GM23248 (cell line): ENCODE measurements around the gene RBKS. TPM values are rescaled to one million over a fixed set of nuclear protein-coding genes. Genes with fewer than 3 reads are reported as not detected.
A peak's percentile ranks its signal among the peaks of the same experiment; 100 is the strongest.

Experiments used
- DNase-seq: peaks from one replicate; pipeline ENCODE4 v3.0.0-alpha.2; 2015
- H2AFZ ChIP-seq: fragments of 200-600 bp; sonication (generic); 2 replicates; pipeline ENCODE4 v1.6.1; 2016; ENCODE audit warnings: antibody characterized with exemption
- H3F3A ChIP-seq: fragments of 200-600 bp; sonication (generic); 2 replicates; pipeline ENCODE4 v1.6.1; 2016; ENCODE audit warnings: mild to moderate bottlenecking, antibody characterized with exemption, mixed run types; ENCODE audit not compliant: insufficient read depth
- H3K27ac ChIP-seq: fragments of 200-600 bp; sonication (generic); 2 replicates; pipeline ENCODE4 v1.5.1; 2016; ENCODE audit warnings: mild to moderate bottlenecking
- H3K27me3 ChIP-seq: fragments of 200-600 bp; sonication (generic); replicated peaks from 2 replicates; pipeline ENCODE4 v1.6.1; 2016; ENCODE audit warnings: mild to moderate bottlenecking; ENCODE audit not compliant: insufficient read depth
- H3K36me3 ChIP-seq: fragments of 200-600 bp; sonication (generic); 2 replicates; pipeline ENCODE4 v1.6.1; 2016; ENCODE audit warnings: low read depth, mild to moderate bottlenecking
- H3K4me1 ChIP-seq: fragments of 200-600 bp; sonication (generic); 2 replicates; pipeline ENCODE4 v1.6.1; 2016; ENCODE audit warnings: mild to moderate bottlenecking; ENCODE audit not compliant: insufficient read depth
- H3K4me2 ChIP-seq: fragments of 200-600 bp; sonication (generic); one replicate; pipeline ENCODE4 v1.6.1; 2016; ENCODE audit warnings: mild to moderate bottlenecking; ENCODE audit not compliant: unreplicated experiment
- H3K4me3 ChIP-seq: fragments of 200-600 bp; sonication (generic); 2 replicates; pipeline ENCODE4 v1.5.1; 2016; ENCODE audit warnings: mild to moderate bottlenecking
- H3K79me2 ChIP-seq: fragments of 200-600 bp; sonication (generic); 2 replicates; pipeline ENCODE4 v1.6.1; 2016; ENCODE audit warnings: mild to moderate bottlenecking; ENCODE audit not compliant: insufficient read depth
- H3K9ac ChIP-seq: fragments of 200-600 bp; sonication (generic); 2 replicates; pipeline ENCODE4 v1.6.1; 2016; ENCODE audit warnings: mild to moderate bottlenecking
- H3K9me2 ChIP-seq: fragments of 200-600 bp; sonication (generic); 2 replicates; pipeline ENCODE4 v1.6.1; 2016; ENCODE audit warnings: mixed run types, mild to moderate bottlenecking, moderate library complexity; ENCODE audit not compliant: insufficient read depth
- H3K9me3 ChIP-seq: fragments of 200-600 bp; sonication (generic); one replicate; pipeline ENCODE4 v1.6.1; 2017; ENCODE audit warnings: low read depth
- H4K20me1 ChIP-seq: fragments of 200-600 bp; sonication (generic); 2 replicates; pipeline ENCODE4 v1.6.0; 2016; ENCODE audit not compliant: insufficient read depth
- EZH2 ChIP-seq: fragments of 200-600 bp; sonication (generic); IDR thresholded peaks from 2 replicates; pipeline ENCODE4 v1.6.1; 2018; ENCODE audit warnings: antibody characterized with exemption, mild to moderate bottlenecking; ENCODE audit not compliant: insufficient read depth, poor library complexity, severe bottlenecking
- EZH2phosphoT487 ChIP-seq: fragments of 200-600 bp; sonication (generic); IDR thresholded peaks from 2 replicates; pipeline ENCODE4 v1.6.1; 2018; ENCODE audit warnings: antibody characterized with exemption, moderate library complexity, mild to moderate bottlenecking, low read depth; ENCODE audit not compliant: insufficient read depth
- WGBS, 2 experiments: methylation state at CpG; one replicate each; pipeline ENCODE4 v1.1.6; 2015 to 2017; ENCODE audit warnings: low lambda C conversion rate in 2 of 2, low coverage in 1 of 2; ENCODE audit errors: missing lambda C conversion rate in 2 of 2; 5-methylcytosine and 5-hydroxymethylcytosine counted together
- in situ Hi-C: fragments of 300-500 bp; cut with MboI; formaldehyde crosslinking; loops from 2 replicates; pipeline ENCODE4 v1.15.0; 2020
- polyA plus RNA-seq: library from polyadenylated mRNA; unstranded; fragments of >200 nt; fragmentation: Nextera tagmentation; extraction: Ambion mirVana; gene quantifications from 2 replicates; pipeline ENCODE4 v1.2.1, GENCODE V29; 2016
- total RNA-seq: library from RNA; depleted of rRNA; stranded (reverse); fragments of >200 nt; shearing (Covaris generic); gene quantifications from 2 replicates; pipeline ENCODE4 v1.2.3, GENCODE V29; 2014

Gene RBKS
- total and polyA plus RNA-seq, 2 experiments from 2014 or later: 2.8 to 3.6 TPM

DNA sequence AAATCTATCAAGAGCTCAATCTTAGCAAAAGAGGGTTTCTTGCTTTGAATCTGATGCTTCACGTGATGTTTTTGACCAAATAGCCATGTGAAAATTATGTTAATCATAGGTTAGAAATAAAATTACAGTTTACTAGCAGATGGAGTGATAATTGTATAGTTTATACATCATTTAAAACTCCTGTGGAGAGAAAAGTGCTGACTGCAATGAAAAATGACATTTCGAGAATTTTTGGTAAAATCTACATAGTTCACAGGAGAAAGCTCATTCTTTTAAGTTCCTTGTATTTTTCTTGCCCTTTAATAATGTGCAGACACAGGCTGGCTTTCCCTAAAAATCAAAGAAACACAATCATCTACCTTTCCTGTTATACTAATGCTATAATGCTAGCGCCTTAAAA lies 33.2 kb downstream of the RBKS start:
- in situ Hi-C loops: no loop called here

DNA sequence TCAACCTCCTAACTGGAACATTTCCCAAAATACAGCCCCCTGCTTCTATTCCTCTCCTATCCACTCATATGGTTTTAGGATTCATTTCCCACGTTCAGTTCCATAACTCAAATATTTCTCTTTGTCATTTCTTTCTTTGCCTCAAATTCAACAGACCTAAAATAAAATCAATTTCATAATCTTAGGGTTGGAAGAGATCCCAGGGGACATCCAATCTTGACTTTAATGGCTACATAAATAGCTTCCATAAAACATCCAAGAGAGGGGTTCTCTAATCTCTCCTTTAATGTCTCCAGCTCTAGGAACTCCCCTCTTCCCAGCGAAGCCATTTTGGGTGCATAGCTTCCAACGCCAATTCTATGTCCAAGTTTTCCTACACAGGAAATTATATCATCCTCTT lies 33.8 kb downstream of the RBKS start:
- no peaks in the 10 kb centered on the region for H4K20me1 ChIP-seq
- H3K27me3 ChIP-seq: no peaks in the 10 kb centered on the region
- H3K4me2 ChIP-seq: no peak overlapping the region
- no peak overlapping the region for H3K27ac ChIP-seq
- H3K9me3 ChIP-seq: no peaks in the 10 kb centered on the region
- WGBS, 2 experiments: 50 to 61% methylated on average over 3 of the region's 3 CpGs
- in situ Hi-C loops: no loop called here
- peaks cover 40% of the 10 kb centered on the region for H3K4me1 ChIP-seq
- H3K4me3 ChIP-seq: no peak overlapping the region
- no peak for DNase-seq
- TF ChIP-seq EZH2phosphoT487: no peak
- TF ChIP-seq EZH2: no peak
- H3K9ac ChIP-seq: no peak overlapping the region
- H3K79me2 ChIP-seq: no peaks in the 10 kb centered on the region
- H3K36me3 ChIP-seq: no peaks in the 10 kb centered on the region
- H2AFZ ChIP-seq: no peak overlapping the region
- H3F3A ChIP-seq: peaks cover 43% of the 10 kb centered on the region
- H3K9me2 ChIP-seq: no peaks in the 10 kb centered on the region

More for the DNA sequence above, 33.2 kb downstream of the RBKS start:
- Histone ChIP-seq H3K4me1 (peaks cover 40% of the 10 kb centered on the region), H3K9me3 (no peaks in the 10 kb centered on the region), H2AFZ (no peak overlapping the region), H3K4me2 (no peak overlapping the region), H3K36me3 (no peaks in the 10 kb centered on the region), H3K27ac (peak overlapping the region; percentile 68), H3K79me2 (no peaks in the 10 kb centered on the region), H3F3A (peaks cover 43% of the 10 kb centered on the region), H3K9me2 (no peaks in the 10 kb centered on the region), H3K9ac (peak overlapping the region; percentile 6; the same call in 1 of the 2 replicates), H4K20me1 (no peaks in the 10 kb centered on the region), H3K4me3 (no peak overlapping the region), H3K27me3 (no peaks in the 10 kb centered on the region)
- WGBS, 2 experiments: 58% methylated on average over 3 of the region's 3 CpGs
- TF ChIP-seq EZH2: no peak
- no peak for TF ChIP-seq EZH2phosphoT487
- no peak for DNase-seq

DNA sequence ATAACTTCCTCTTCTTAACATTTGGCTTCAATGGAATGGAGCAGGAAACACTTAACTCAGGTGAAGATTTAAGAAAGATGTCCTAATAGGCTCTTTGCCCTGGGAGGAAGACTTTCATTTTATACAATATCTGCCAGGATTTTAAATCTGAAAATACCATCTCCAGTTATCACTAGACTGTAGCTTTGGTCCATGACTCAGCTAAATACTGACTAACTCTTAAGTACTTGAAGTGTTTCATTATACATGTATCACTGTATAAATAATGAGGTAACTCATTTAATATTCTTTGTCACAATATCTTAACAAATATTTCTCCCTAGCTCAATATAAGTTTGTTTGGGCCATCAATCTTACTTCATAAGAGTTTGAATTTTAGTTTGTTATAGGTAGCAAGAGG lies 34.7 kb downstream of the RBKS start:
- Histone ChIP-seq H2AFZ (no peak overlapping the region), H3K27ac (peak overlapping the region; percentile 28), H3K4me3 (no peak overlapping the region), H3K27me3 (no peaks in the 10 kb centered on the region), H3K9ac (no peak overlapping the region), H3K79me2 (no peaks in the 10 kb centered on the region), H3K4me1 (peaks cover 37% of the 10 kb centered on the region), H3F3A (peaks cover 38% of the 10 kb centered on the region), H3K9me2 (no peaks in the 10 kb centered on the region), H4K20me1 (no peaks in the 10 kb centered on the region), H3K9me3 (no peaks in the 10 kb centered on the region), H3K4me2 (peak overlapping the region; percentile 16), H3K36me3 (no peaks in the 10 kb centered on the region)
- TF ChIP-seq EZH2 (no peak), EZH2phosphoT487 (no peak)
- in situ Hi-C loops: no loop called here
- DNase-seq: peak; percentile 88

DNA sequence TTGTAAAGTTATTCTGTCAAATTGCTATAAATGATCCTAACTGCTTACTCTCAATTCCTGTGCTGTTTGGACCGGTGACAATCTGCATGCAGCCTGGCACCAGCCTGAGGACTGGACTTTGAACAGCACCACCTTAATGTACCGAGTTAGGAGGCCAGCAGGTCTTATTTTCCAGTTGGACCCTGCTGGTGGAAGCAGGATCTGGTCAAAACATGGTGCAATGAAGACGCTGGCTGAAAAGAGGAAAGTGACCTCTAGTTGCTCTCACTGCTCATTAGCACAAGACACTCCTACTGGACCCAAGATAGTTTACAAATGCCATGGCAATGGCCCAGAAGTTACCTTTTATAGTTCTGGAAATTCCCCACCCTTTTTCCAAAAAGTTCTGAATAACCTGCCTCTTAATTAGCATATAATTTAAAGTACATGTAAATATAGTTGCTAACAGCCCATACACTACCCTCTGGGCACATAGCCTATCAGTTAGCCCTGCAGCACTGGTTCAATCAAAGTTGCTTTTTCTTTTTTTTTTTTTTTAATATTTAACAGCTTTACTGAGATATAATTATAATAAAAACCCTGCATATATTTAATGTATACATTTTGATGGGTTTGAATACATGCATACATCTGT lies 35.8 kb downstream of the RBKS start:
- H3K27me3 ChIP-seq: no peaks in the 10 kb centered on the region
- peaks cover 35% of the 10 kb centered on the region for H3F3A ChIP-seq
- H3K27ac ChIP-seq: no peak overlapping the region
- no peak overlapping the region for H3K4me2 ChIP-seq
- no peaks in the 10 kb centered on the region for H3K79me2 ChIP-seq
- H3K9me3 ChIP-seq: no peaks in the 10 kb centered on the region
- H3K4me3 ChIP-seq: no peak overlapping the region
- H4K20me1 ChIP-seq: no peaks in the 10 kb centered on the region
- WGBS, 2 experiments: 95 to 97% methylated on average over 3 of the region's 3 CpGs
- H2AFZ ChIP-seq: no peak overlapping the region
- no peak overlapping the region for H3K9ac ChIP-seq
- no peak for TF ChIP-seq EZH2phosphoT487
- no peak for TF ChIP-seq EZH2
- in situ Hi-C loops: no loop called here
- DNase-seq: no peak
- peaks cover 29% of the 10 kb centered on the region for H3K4me1 ChIP-seq
- no peaks in the 10 kb centered on the region for H3K9me2 ChIP-seq
- no peaks in the 10 kb centered on the region for H3K36me3 ChIP-seq

DNA sequence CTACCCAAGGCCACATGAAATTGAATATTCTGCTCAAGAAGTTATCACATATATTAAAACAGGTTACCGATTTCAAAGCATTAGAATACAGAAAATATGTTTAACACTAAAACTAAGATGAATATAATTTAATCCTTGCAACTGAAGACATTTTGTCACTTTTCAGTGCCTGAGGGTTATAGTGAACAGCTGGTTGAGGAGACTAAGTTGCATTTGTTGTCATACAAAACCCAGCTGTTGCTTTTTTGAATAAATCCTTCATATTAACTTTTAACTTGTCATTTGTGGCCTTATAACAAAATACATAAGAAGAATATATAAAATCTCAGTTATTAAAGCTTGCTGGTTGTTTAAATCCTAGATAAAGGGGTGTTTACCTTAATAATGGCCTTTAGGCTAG lies 37.5 kb downstream of the RBKS start:
- H3K9me3 ChIP-seq: no peaks in the 10 kb centered on the region
- H3K9me2 ChIP-seq: no peaks in the 10 kb centered on the region
- WGBS, 2 experiments: 96 to 97% methylated on average over 1 of the region's 1 CpG
- no peak overlapping the region for H2AFZ ChIP-seq
- no peaks in the 10 kb centered on the region for H4K20me1 ChIP-seq
- no peak overlapping the region for H3K4me2 ChIP-seq
- peaks cover 28% of the 10 kb centered on the region for H3F3A ChIP-seq
- TF ChIP-seq EZH2phosphoT487 (no peak), EZH2 (no peak)
- H3K79me2 ChIP-seq: no peaks in the 10 kb centered on the region
- no peak overlapping the region for H3K27ac ChIP-seq
- DNase-seq: no peak
- no peak overlapping the region for H3K4me3 ChIP-seq
- H3K9ac ChIP-seq: no peak overlapping the region
- peaks cover 28% of the 10 kb centered on the region for H3K4me1 ChIP-seq
- in situ Hi-C loops: no loop called here
- H3K27me3 ChIP-seq: no peaks in the 10 kb centered on the region
- H3K36me3 ChIP-seq: no peaks in the 10 kb centered on the region
